Pancreas (tissue), 10 donors: ENCODE data around the gene MAPK11. TPM values are rescaled to one million over a fixed set of nuclear protein-coding genes. Genes with fewer than 3 reads are reported as not detected.

ENCODE experiments used
- ATAC-seq, 4 donors: fragments of 200-7000 bp; cut with Tn5 transposase; one replicate each; pipeline versions ENCODE4 v1.8.0 to v1.9.1; 2020; ENCODE audit warnings: mild to moderate bottlenecking in 4 of 4, moderate library complexity in 4 of 4
- DNase-seq, 6 donors: peaks; one replicate each; pipeline ENCODE4 v3.0.0-alpha.2; 2020
- FAIRE-seq: peaks from 2 replicates; lab custom pipeline; 2012; peaks lifted over from hg19 to GRCh38; lab: Jason Lieb, UNC
- H3K27ac ChIP-seq, 4 donors: fragments of 200-600 bp; sonication (generic); 1 replicate in 3 of 4; 2 replicates in 1 of 4; pipeline versions ENCODE4 v1.5.0 to v1.8.0; 2020
- H3K27me3 ChIP-seq, 4 donors: fragments of 200-600 bp; one replicate each; pipeline ENCODE4 v1.8.0; 2021
- H3K36me3 ChIP-seq, 3 donors: fragments of 200-600 bp; sonication (generic) in 1 of 3; one replicate each; pipeline versions ENCODE4 v1.5.0 to v1.8.0; 2020 to 2021
- H3K4me1 ChIP-seq, 3 donors: fragments of 200-600 bp; one replicate each; pipeline ENCODE4 v1.8.0; 2021
- H3K4me3 ChIP-seq, 4 donors: fragments of 200-600 bp; sonication (generic) in 2 of 4; one replicate each; pipeline versions ENCODE4 v1.5.0 to v1.8.0; 2020 to 2021
- H3K9me3 ChIP-seq, 4 donors: fragments of 200-600 bp; one replicate each; pipeline ENCODE4 v1.8.0; 2021
- CTCF ChIP-seq, 4 donors: fragments of 200-600 bp; sonication (generic) in 3 of 4; IDR thresholded peaks; one replicate each; pipeline versions ENCODE4 v1.5.0 to v1.8.0; 2021; ENCODE audit warnings: antibody characterized with exemption in 4 of 4
- WGBS, 2 donors: extraction: QIAGEN DNeasy Blood & Tissue Kit; methylation state at CpG; one replicate each; pipeline ENCODE4 v1.1.7; 2013; 5-methylcytosine and 5-hydroxymethylcytosine counted together
- intact Hi-C, 3 donors: fragments of 100-400 bp; cut with DNase I; formaldehyde crosslinking; loops; one replicate each; pipeline versions ENCODE4 v1.11.1 to v1.14.2; 2022
- polyA plus RNA-seq, 2 donors: library from polyadenylated mRNA; stranded (reverse); fragments of 200-250 nt; gene quantifications; one replicate each; pipeline ENCODE4 v1.2.3, GENCODE V29; 2013
- total RNA-seq, 6 donors: library from RNA; stranded (reverse); fragmentation: NEBNext Ultra II Directional in 4 of 6; extraction: Animal tissue kit (Norgen Biotek cat#: 25700) in 4 of 6; gene quantifications; one replicate each; pipeline versions ENCODE4 v1.2.1 to v1.2.4, GENCODE V29; 2021 to 2023
- donor health status: healthy with polysubstance abuse.
- donor health status: DM: no; HTN: no; CAD: no; lungs with moderate emphysema.
- donor health status: DM: no; HTN: no; CAD: no.
- donor health status: control.
- donor health status: control.
- donor health status: Bipolar disorder and iron deficiency.
- donor health status: DM: yes; HTN: yes; CAD: no.
- donor health status: DM: no; HTN: no; CAD: no.
- donor health status: DM: no; HTN: no; CAD: no.
- donor health status: DM: yes; HTN: yes; CAD: no.

MAPK11 gene
- total and polyA plus RNA-seq, 8 donors = 1.3 to 22.2 (median 3.2) TPM

- intact Hi-C loops = loop anchor here in 1 of 3 donors (5.0 kb wide), 1 partner anchor 40 kb away; no protein-coding TSS in a partner anchor
Measured at GRCh38 chr22:50282361-50283155, 12.4 kb upstream of the MAPK11 start.

GRCh38 chr22:50281957-50282356, 11.8 kb upstream of the MAPK11 start:
- intact Hi-C loops = loop anchor here in 1 of 3 donors (5.0 kb wide), 1 partner anchor 40 kb away; no protein-coding TSS in a partner anchor
- Histone ChIP-seq H3K27me3 (no peaks in the 10 kb centered on the region), H3K27ac (peak overlapping the region; percentile 60 to 76 (median 73)), H3K4me3 (no peak overlapping the region), H3K9me3 (no peaks in the 10 kb centered on the region), H3K4me1 (peaks cover 0 to 5% (median 0%) of the 10 kb centered on the region in 3 donors), H3K36me3 (peaks cover 6 to 77% (median 34%) of the 10 kb centered on the region in 3 donors)
- ATAC-seq = peak; percentile 44 to 69 (median 62)
- peak in 1 of 4 donors; percentile 16 for TF ChIP-seq CTCF (IDR thresholded peaks at IDR 0.05)
- DNase-seq = peak in 3 of 6 donors; percentile 74 to 79 (median 77)
- FAIRE-seq = no peak
- 58 to 62% methylated on average over 25 of the region's 25 CpGs for WGBS, 2 donors

More at GRCh38 chr22:50282361-50283155, 12.4 kb upstream of the MAPK11 start:
- Histone ChIP-seq H3K36me3 (peaks cover 7 to 83% (median 35%) of the 10 kb centered on the region in 3 donors), H3K4me1 (peaks cover 0 to 5% (median 0%) of the 10 kb centered on the region in 3 donors), H3K9me3 (no peaks in the 10 kb centered on the region), H3K27ac (peak overlapping the region; percentile 60 to 76 (median 73)), H3K4me3 (no peak overlapping the region), H3K27me3 (no peaks in the 10 kb centered on the region)
- WGBS, 2 donors = 72 to 73% methylated on average over 40 to 45 of the region's 45 CpGs
- peak in 1 of 4 donors; percentile 2 for TF ChIP-seq CTCF (IDR thresholded peaks at IDR 0.05)
- DNase-seq (peak in 4 of 6 donors; percentile 77 to 80 (median 78)), ATAC-seq (peak; percentile 72 to 89 (median 86)), FAIRE-seq (no peak)

GRCh38 chr22:50281384-50281760, 11.2 kb upstream of the MAPK11 start:
- Histone ChIP-seq H3K4me1 (peaks cover 0 to 5% (median 0%) of the 10 kb centered on the region in 3 donors), H3K27me3 (no peaks in the 10 kb centered on the region), H3K27ac (peak overlapping the region; percentile 60 to 76 (median 73)), H3K4me3 (no peak overlapping the region), H3K36me3 (peaks cover 3 to 71% (median 32%) of the 10 kb centered on the region in 3 donors), H3K9me3 (no peaks in the 10 kb centered on the region)
- no peak for TF ChIP-seq CTCF (IDR thresholded peaks at IDR 0.05)
- WGBS, 2 donors = 93 to 94% methylated on average over 36 of the region's 36 CpGs
- intact Hi-C loops = loop anchor here in 1 of 3 donors (5.0 kb wide), 1 partner anchor 41 kb away; no protein-coding TSS in a partner anchor
- ATAC-seq (no peak), DNase-seq (no peak), FAIRE-seq (no peak)

- DNase-seq = no peak
- H3K36me3 ChIP-seq = peaks cover 3 to 66% (median 32%) of the 10 kb centered on the region in 3 donors
- ATAC-seq = no peak
- H3K4me1 ChIP-seq = peaks cover 0 to 5% (median 0%) of the 10 kb centered on the region in 3 donors
- no peak overlapping the region for H3K4me3 ChIP-seq
- WGBS, 2 donors = 96% methylated on average over 47 of the region's 47 CpGs
- intact Hi-C loops = loop anchor here in 1 of 3 donors (5.0 kb wide), 1 partner anchor 41 kb away; no protein-coding TSS in a partner anchor
- H3K27ac ChIP-seq = peak overlapping the region in 1 of 4 donors; percentile 76
- H3K9me3 ChIP-seq = no peaks in the 10 kb centered on the region
- FAIRE-seq = no peak
- H3K27me3 ChIP-seq = no peaks in the 10 kb centered on the region
- no peak for TF ChIP-seq CTCF (IDR thresholded peaks at IDR 0.05)
Measured at GRCh38 chr22:50280708-50281383, 10.7 kb upstream of the MAPK11 start.
